Stimulated activated CD4-positive, alpha-beta T cell treated with anti-CD3 and anti-CD28 coated beads, TNF-alpha, amount 100 ng/mL, for 4 hours (primary cell): Measurements from ENCODE around the gene MRGPRG.
"Not testable (repeated sequence)": the region's sequence is repeated elsewhere in the genome, so short reads cannot be mapped to it uniquely, and the experiment has no call there.

Experiments
- DNase-seq, 3 experiments: peaks; one replicate each; pipeline ENCODE4 v3.0.0-alpha.2; 2020; ENCODE audit warnings: low read depth in 3 of 3

The MRGPRG gene

GRCh38 chr11:3176487-3176886 lies 42.1 kb downstream of the MRGPRG start:
- DNase-seq = no peak

GRCh38 chr11:3175194-3175593 lies 43.4 kb downstream of the MRGPRG start:
- DNase-seq = no peak

- DNase-seq = no peak
Observed at GRCh38 chr11:3174387-3174786, 44.2 kb downstream of the MRGPRG start.

GRCh38 chr11:3173795-3174194 lies 44.8 kb downstream of the MRGPRG start:
- no peak for DNase-seq

GRCh38 chr11:3171931-3172560 lies 46.6 kb downstream of the MRGPRG start:
- no peak for DNase-seq

GRCh38 chr11:3170756-3171650 lies 47.6 kb downstream of the MRGPRG start:
- no peak for DNase-seq

GRCh38 chr11:3170044-3170755 lies 48.4 kb downstream of the MRGPRG start:
- DNase-seq = no peak

GRCh38 chr11:3169255-3170043 lies 49.2 kb downstream of the MRGPRG start:
- no peak for DNase-seq

GRCh38 chr11:3168742-3169254 lies 49.8 kb downstream of the MRGPRG start:
- not testable (repeated sequence) for DNase-seq
